Measurements from ENCODE around the gene CLASP1.
"Not testable (repeated sequence)": the region's sequence is repeated elsewhere in the genome, so short reads cannot be mapped to it uniquely, and the experiment has no call there.

CLASP1 gene

GRCh38 chr2:121677855-121678254 is 28.6 kb upstream of the CLASP1 start:
- no peak overlapping the region for H3K4me3 ChIP-seq (ENCODE audit: control insufficient read depth, low read depth, low read length)
- no peak for DNase-seq (ENCODE audit: low read depth)
- TF ChIP-seq CTCF (conservative IDR thresholded peaks at IDR 0.05; ENCODE audit: control insufficient read depth, insufficient read depth, low read depth, low read length), result no peak

- DNase-seq (ENCODE audit: low read depth); H3K4me3 ChIP-seq (ENCODE audit: control insufficient read depth, low read depth, low read length): not testable (repeated sequence)
Observed at GRCh38 chr2:121671621-121672020, 22.4 kb upstream of the CLASP1 start.

GRCh38 chr2:121670181-121670580 is 20.9 kb upstream of the CLASP1 start:
- no peak overlapping the region for H3K4me3 ChIP-seq (ENCODE audit: control insufficient read depth, low read depth, low read length)
- TF ChIP-seq CTCF (conservative IDR thresholded peaks at IDR 0.05; ENCODE audit: control insufficient read depth, insufficient read depth, low read depth, low read length), result no peak
- no peak for DNase-seq (ENCODE audit: low read depth)

DNA sequence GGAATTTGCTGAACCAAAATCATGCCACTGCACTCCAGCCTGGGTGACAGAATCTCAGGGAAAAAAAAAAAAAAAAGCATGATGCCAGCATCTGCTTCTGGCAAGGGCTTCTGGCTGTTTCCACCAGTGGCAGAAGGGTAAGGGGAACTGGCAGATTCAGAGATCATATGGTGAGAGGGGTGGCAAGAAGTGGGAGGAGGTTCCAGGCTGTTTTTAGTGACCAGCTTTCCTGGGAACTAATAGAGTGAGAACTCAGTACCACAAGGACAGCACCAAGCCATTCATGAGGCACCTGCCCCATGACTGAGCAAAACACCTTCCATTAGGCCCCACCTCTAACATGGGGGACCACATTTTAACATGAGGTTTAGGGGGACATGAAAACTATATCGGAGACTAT is 18.4 kb upstream of the CLASP1 start:
- no peak for TF ChIP-seq CTCF (conservative IDR thresholded peaks at IDR 0.05; ENCODE audit: control insufficient read depth, insufficient read depth, low read depth, low read length)
- H3K4me3 ChIP-seq (ENCODE audit: control insufficient read depth, low read depth, low read length), result no peak overlapping the region
- no peak for DNase-seq (ENCODE audit: low read depth)

DNA sequence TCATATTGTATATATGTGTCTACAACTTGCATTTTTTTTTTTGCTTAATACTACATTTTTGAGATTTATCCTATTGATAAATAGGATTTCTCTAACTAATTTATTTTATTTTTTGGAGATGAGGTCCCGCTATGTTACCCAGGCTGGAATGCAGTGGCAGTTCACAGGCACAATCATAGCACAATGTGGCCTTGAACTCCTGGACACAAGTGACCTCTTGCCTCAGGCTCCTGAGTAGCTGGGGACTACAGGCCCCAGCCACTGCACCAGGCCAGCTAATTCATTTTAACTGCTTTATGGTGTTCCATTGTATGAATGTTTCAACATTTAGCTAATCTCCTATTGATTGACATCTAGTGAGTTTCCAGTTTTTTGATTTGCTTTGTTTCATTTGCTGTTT is 16.8 kb upstream of the CLASP1 start:
- TF ChIP-seq CTCF (conservative IDR thresholded peaks at IDR 0.05; ENCODE audit: control insufficient read depth, insufficient read depth, low read depth, low read length), result no peak
- no peak for DNase-seq (ENCODE audit: low read depth)
- no peak overlapping the region for H3K4me3 ChIP-seq (ENCODE audit: control insufficient read depth, low read depth, low read length)

GRCh38 chr2:121665504-121665903 is 16.2 kb upstream of the CLASP1 start:
- peak; percentile 40 for DNase-seq (ENCODE audit: low read depth)
- TF ChIP-seq CTCF (conservative IDR thresholded peaks at IDR 0.05; ENCODE audit: control insufficient read depth, insufficient read depth, low read depth, low read length), result no peak
- no peak overlapping the region for H3K4me3 ChIP-seq (ENCODE audit: control insufficient read depth, low read depth, low read length)

GRCh38 chr2:121664713-121665112 is 15.5 kb upstream of the CLASP1 start:
- peak; percentile 18 for DNase-seq (ENCODE audit: low read depth)
- no peak for TF ChIP-seq CTCF (conservative IDR thresholded peaks at IDR 0.05; ENCODE audit: control insufficient read depth, insufficient read depth, low read depth, low read length)
- H3K4me3 ChIP-seq (ENCODE audit: control insufficient read depth, low read depth, low read length), result no peak overlapping the region

All from fibroblast of mammary gland (primary cell).